A172 (cell line): Measurements from ENCODE around the gene C1orf122. TPM values are rescaled to one million over a fixed set of nuclear protein-coding genes. Genes with fewer than 3 reads are reported as not detected.
A peak's percentile ranks its signal among the peaks of the same experiment; 100 is the strongest.

ENCODE experiments used
- DNase-seq: peaks from one replicate; pipeline ENCODE4 v3.0.0-alpha.2; 2015; ENCODE audit warnings: low spot score
- total RNA-seq: library from RNA; depleted of rRNA; stranded (reverse); fragments of >200 nt; shearing (Covaris generic); gene quantifications from 2 replicates; pipeline ENCODE4 v1.2.3, GENCODE V29; 2014

C1orf122 gene
- total RNA-seq, 1 experiment from 2014 or later, result 22.9 TPM

DNA sequence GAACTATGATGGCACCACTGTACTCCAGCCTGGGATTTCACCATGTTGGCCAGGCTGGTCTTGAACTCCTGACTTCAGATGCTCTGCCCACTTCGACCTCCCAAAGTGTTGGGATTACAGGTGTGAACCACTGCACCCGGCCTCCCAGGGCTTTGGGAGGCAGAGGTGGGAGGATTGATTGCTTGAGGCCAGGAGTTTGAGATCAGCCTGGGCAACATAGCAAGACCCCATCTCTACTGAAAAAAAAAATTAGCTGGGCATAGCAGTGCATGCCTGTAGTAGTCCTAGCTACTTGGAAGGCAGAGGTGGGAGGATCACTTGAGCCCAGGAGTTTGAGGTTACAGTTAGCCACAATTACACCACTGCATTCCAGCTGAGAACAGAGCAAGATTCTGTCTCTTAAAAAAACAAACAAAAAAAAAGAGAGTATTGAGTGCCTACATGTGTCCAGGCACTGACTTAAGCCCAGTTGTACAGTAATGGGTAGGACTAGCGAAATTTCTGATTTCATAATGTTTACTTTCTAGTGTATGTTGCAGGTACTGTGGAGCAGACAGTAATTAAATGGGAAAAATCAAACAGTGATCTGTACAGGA is 9.7 kb upstream of the C1orf122 start:
- peak; percentile 25 for DNase-seq

- no peak for DNase-seq
These were observed 5.2 kb upstream of the C1orf122 start for GRCh38 chr1:37802439-37802838.

- DNase-seq, result no peak
These were observed 403 bp upstream of the C1orf122 start for GRCh38 chr1:37807220-37807554.

DNA sequence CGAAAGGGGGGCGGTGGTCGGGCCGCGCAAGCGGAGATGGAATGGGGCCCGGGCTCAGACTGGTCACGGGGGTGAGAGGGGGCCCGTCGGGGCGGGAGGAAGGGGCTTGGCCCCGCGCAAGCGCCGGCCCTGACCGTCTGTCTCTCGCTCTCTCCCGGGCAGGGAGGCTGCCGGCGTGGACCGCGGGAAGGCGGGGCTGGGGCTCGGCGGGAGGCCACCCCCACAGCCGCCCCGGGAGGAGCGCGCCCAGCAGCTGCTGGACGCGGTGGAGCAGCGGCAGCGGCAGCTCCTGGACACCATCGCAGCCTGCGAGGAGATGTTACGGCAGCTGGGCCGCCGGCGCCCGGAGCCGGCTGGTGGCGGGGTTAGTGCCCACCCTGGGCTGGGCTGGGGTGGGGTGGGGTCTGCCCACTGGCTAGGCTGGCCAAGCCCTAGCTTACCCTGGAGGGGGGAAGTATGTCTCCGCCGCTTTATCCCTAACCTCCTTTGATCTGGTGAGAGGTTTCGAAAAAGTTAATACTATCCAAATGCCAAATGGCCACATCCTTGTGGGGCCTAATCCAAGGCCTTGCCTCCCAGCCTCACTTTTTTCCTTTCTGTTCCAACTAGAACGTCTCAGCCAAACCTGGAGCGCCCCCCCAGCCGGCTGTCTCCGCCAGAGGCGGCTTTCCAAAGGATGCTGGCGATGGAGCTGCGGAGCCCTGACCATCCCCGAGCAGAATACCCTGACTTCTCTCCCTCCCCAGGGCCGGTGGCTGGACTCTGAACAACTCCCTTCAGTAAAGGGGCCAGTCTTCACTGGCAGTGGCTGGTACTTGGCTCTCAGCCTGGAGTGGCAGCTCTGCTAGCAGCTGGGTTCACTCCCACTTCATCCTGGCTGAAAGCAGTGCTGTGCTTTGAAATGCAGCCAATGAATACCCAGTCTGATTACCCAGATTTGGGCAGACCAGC is 1.1 kb downstream of the C1orf122 start:
- peak; percentile 42 for DNase-seq

DNA sequence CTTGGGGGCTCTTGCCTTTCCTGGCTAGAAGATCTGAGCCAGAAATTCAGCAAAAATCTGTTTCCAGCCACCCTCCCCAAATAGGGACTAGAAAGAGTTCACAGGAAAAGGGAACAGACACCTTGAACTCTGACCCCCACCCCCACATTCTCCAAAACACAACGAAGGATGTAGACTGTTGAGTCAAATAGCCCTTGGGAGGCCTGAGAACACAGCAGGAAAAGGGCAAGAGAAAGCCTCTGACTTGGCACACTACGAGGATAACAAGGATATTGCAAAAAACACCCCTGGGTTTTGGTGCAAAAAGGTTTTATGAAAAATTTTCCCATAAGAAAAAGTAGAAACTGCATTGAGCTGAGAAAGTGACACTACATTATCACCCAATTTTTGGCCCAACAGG is 2.4 kb downstream of the C1orf122 start:
- DNase-seq, result no peak

DNA sequence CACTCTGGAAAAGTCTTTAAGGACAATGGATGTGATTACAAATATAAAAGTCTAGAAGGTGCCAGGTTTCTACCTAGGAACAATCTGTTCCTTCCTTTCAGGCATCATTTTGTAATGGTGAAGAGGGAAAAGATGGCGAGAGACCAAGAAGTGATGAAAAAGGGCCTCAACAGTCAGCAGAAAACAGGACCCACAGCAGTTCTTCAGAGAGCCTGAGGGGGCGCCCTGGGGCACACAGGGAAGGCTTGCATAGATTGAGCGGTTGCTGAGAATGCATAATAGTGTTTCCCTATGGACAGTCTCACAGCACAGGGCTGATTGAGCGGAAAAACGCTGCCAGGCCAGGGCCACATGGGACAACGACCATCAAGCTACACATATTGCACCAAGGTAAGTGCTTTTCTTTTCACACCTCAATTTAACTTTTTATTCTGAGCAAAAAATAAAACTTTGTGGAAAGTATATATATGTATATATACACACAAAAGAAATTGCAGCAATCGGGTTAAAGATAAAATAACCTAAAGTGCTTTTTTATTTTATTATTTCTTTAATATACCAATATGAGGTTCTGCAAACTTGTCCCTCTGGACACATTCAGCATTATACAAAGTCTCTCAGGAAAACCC is 3.6 kb downstream of the C1orf122 start:
- peak; percentile 64 for DNase-seq

DNA sequence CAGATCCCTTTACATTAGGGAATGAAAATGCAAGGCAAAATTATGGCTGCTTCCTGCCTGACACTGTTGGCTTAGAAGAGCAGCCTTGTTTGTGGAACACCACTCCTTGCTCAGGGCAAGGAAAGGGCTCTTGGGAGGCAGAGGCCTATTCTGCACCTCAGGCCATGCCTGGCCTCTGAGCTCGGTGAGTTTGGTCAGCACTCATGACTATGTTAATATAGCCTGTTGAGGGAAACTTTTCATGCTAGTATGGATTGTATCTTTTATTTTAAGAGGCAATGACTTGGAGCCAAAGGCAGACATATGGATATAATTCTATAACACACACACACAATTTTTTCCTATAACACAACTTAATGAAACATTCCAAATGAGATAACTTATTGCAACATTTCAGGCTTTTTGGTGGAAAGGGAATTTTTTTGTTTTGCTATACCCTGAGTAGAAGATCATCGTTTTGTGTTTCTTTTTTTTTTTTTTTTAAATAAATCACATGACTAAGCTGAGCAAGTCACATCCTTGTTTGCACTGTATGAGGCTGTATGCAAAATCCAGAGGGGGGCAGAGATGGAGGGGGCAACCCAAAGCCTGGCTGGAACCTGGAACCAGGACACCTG is 6.0 kb downstream of the C1orf122 start:
- DNase-seq, result no peak

DNA sequence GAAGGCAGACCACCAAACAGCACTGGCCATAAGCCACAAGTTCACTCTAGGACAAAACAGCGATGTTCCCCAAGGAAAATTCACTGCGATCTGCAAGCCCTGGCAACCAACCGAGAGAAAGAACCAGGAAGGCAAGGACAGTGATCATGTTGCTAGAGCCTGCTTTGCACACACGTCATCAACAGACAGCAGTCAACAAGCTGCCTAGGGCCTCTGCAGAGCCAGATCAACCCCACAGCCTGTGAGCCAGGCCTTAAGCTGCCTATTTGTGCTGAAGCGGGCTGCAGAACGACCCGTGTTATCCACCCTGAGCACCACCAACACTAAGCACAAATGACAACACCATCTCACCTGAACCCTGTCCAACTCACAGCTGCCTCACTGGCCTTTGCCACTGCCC is 6.7 kb downstream of the C1orf122 start:
- no peak for DNase-seq

- no peak for DNase-seq
These were observed 9.9 kb downstream of the C1orf122 start for GRCh38 chr1:37817481-37817880.

- no peak for DNase-seq
These were observed 13.9 kb downstream of the C1orf122 start for GRCh38 chr1:37821481-37821880.

GRCh38 chr1:37822906-37823815 is 15.6 kb downstream of the C1orf122 start:
- no peak for DNase-seq

DNA sequence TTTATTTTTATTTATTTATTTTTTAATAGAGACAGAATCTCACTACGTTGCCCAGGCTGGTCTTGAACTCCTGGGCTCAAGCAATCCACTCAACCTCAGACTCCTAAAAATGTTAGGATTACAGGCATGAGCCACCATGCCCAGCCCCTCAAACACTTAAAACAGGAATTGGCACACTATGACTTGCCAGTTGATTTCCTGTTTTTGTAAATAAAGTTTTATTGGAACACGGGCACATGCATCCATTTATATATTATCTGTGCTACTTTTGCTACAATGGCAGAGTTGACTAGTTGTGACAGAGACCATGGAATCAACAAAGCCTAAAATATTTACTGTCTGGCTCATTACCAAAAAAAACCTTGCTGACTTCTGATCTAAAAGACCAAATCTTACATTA is 16.4 kb downstream of the C1orf122 start:
- no peak for DNase-seq

GRCh38 chr1:37825506-37825905 is 17.9 kb downstream of the C1orf122 start:
- DNase-seq, result no peak

- DNase-seq, result no peak
These were observed 21.0 kb downstream of the C1orf122 start for GRCh38 chr1:37828410-37829074.

DNA sequence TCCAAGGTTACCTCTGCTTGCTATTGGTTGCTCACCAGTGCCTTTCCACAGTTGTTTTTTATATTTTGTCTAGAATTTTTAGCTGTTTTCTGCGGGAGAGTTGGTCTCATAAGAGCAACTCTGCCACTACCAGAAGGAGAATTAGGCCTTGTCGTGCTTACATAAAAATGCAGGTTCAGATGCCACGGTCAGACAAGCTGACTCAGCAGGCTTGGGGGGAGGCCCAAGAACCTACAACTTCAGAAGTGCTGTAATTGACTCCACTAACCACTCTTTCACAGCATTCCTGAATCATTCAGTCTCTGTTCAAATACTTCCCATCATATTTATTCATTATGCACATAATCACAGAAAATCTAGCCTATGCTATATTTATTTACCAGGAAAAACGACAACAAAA is 23.5 kb downstream of the C1orf122 start:
- DNase-seq, result no peak

DNA sequence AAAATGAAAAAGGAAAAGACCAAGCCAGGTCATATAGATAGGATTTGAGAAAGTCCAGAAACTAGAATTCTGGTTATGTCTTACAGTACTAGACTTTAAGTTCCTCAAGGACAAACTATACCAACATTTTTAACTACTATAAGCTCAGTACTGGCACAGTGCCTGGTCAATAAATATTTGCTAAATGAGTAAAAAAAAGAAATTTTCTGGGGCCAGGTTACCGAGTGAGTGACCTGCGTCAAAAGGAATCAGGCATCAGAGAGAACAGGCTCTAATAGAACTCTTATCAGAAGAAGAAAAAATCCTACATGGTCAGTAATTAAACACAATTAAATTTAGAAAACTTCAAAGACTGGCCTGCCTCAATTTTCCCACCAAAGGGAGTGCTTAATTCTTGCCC is 24.2 kb downstream of the C1orf122 start:
- no peak for DNase-seq

GRCh38 chr1:37836788-37837187 is 29.2 kb downstream of the C1orf122 start:
- DNase-seq, result no peak

DNA sequence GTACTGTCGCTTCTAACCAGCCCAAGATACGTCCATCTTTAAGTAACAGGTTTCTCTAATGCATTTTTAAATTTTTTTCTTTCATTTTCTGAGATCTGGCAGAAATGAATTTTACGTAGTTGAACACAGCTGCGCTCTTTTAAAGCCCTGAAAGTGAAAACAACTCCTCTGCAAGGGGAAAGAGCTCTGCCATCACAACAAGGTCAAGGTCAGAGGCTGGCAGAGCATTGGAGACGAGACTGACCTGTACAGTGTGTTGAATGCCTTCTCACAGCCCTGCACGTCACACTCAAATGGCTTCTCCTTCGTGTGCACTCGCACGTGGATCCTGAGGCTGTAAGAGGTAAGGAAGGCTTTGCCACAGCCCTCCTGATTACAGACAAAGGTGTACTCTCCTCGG is 32.1 kb downstream of the C1orf122 start:
- no peak for DNase-seq

- no peak for DNase-seq
These were observed 33.1 kb downstream of the C1orf122 start for GRCh38 chr1:37840711-37841110.

GRCh38 chr1:37841652-37842051 is 34.1 kb downstream of the C1orf122 start:
- DNase-seq, result no peak

- DNase-seq, result no peak
These were observed 36.9 kb downstream of the C1orf122 start for GRCh38 chr1:37844536-37844935.
